ENCODE measurements around the gene PDGFA. TPM values are rescaled to one million over a fixed set of nuclear protein-coding genes. Genes with fewer than 3 reads are reported as not detected.

PDGFA gene
- total RNA-seq, 1 donor from 2014 or later, result 78.8 TPM

DNA sequence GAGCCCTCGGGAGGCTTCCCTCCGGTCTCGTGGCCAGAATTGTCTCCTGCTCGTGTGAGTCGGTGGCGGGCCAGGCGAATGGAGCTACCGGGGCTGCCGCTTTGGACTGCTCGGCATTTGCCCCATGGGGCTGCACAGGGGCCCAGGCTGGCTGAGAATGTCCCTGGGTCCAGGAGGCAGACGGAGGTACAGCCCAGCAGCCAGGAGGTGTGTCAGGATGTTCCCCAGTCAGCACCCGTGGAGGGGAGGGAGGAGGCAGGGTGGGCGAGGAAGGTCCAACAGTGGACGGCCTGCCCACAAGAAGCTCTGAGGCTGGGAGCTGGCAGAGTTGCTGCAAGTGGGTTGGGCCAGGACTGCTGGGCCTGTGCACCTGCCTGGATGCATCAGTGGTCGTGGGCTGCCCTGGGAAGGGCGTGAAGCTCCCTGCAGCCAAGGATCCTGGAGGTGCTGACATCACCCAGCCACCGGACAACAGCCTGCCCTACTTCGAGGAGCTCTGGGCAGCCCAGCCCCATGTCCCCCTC lies 46.4 kb downstream of the PDGFA start:
- TF ChIP-seq, protein P1, sequence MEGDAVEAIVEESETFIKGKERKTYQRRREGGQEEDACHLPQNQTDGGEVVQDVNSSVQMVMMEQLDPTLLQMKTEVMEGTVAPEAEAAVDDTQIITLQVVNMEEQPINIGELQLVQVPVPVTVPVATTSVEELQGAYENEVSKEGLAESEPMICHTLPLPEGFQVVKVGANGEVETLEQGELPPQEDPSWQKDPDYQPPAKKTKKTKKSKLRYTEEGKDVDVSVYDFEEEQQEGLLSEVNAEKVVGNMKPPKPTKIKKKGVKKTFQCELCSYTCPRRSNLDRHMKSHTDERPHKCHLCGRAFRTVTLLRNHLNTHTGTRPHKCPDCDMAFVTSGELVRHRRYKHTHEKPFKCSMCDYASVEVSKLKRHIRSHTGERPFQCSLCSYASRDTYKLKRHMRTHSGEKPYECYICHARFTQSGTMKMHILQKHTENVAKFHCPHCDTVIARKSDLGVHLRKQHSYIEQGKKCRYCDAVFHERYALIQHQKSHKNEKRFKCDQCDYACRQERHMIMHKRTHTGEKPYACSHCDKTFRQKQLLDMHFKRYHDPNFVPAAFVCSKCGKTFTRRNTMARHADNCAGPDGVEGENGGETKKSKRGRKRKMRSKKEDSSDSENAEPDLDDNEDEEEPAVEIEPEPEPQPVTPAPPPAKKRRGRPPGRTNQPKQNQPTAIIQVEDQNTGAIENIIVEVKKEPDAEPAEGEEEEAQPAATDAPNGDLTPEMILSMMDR (IDR thresholded peaks at IDR 0.05; ENCODE audit: unreplicated experiment), result no peak
- H3K4me1 Mint-ChIP-seq, result peaks cover 37% of the 10 kb centered on the region
- H3K27me3 Mint-ChIP-seq (ENCODE audit: low read depth), result no peaks in the 10 kb centered on the region
- no peak overlapping the region for H3K27ac Mint-ChIP-seq
- H3K36me3 Mint-ChIP-seq, result no peaks in the 10 kb centered on the region
- H3K4me3 Mint-ChIP-seq, result no peak overlapping the region
- DNase-seq (ENCODE audit: low spot score in 2 of 2, unreplicated experiment in 2 of 2), result no peak
- peaks cover 2% of the 10 kb centered on the region for H3K9me3 Mint-ChIP-seq

DNA sequence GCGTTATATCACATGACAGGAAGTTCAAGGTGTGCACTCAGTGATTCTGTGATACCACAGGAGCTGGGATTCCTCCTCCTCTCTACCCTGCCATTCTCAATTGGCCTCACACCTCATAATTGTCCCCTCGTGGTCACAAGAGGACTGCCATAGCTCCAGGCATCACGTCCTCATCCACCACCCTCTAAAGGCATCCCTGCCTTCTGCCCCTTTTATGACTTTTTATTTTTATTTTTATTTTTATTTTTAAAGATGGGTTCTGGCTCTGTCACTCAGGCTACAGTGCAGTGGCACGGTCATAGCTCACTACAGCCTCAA lies 47.0 kb downstream of the PDGFA start:
- TF ChIP-seq, protein P1 (IDR thresholded peaks at IDR 0.05; ENCODE audit: unreplicated experiment), result no peak
- no peak overlapping the region for H3K4me3 Mint-ChIP-seq
- no peaks in the 10 kb centered on the region for H3K36me3 Mint-ChIP-seq
- no peak for DNase-seq (ENCODE audit: low spot score in 2 of 2, unreplicated experiment in 2 of 2)
- peak overlapping the region; percentile 86 for H3K27ac Mint-ChIP-seq
- H3K9me3 Mint-ChIP-seq, result peaks cover 9% of the 10 kb centered on the region
- H3K4me1 Mint-ChIP-seq, result peaks cover 32% of the 10 kb centered on the region
- no peaks in the 10 kb centered on the region for H3K27me3 Mint-ChIP-seq (ENCODE audit: low read depth)

DNA sequence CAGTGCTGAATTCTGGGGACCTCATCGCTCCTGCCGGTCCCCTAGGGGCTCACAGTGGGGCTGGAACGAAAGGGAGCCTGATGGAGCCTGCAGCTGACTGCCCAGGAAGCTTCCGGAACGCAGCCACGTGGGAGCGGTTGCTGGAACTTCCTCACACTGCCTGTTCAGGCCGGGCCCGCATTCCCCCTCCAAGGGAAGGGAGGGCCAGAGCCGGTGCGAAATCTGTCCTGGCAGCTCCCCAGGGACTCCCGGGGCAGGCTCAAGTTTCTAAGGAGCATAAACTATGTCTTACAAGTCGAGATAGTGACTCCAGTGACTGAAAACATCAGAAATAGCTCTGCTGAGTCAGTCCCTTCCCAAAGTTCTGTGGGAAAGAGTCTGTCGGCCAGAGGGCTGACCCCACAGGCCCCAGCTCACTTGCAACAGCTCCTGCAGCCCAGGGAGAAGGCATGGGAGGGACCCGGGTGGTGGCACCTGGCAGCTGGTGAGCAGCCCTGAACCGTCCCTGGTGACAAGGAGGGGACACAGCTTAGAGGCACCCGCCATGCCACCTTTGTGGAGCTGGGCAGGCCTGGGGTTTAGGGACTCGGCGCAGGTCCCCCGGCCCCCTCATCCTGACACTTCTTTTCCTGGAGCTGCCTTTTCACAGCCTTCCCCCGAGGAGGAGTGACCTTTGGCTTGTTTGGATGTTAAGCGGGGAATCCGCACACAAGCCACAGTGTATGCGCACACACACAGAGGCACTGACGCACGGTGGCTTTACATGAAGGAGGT lies 47.6 kb downstream of the PDGFA start:
- Mint-ChIP-seq H3K4me1 (peaks cover 30% of the 10 kb centered on the region), H3K4me3 (no peak overlapping the region), H3K9me3 (peaks cover 12% of the 10 kb centered on the region), H3K27me3 (ENCODE audit: low read depth) (no peaks in the 10 kb centered on the region), H3K36me3 (no peaks in the 10 kb centered on the region), H3K27ac (peak overlapping the region; percentile 86)
- TF ChIP-seq, protein P1 (IDR thresholded peaks at IDR 0.05; ENCODE audit: unreplicated experiment), result no peak
- peak; percentile 67 to 77 for DNase-seq (ENCODE audit: low spot score in 2 of 2, unreplicated experiment in 2 of 2)

DNA sequence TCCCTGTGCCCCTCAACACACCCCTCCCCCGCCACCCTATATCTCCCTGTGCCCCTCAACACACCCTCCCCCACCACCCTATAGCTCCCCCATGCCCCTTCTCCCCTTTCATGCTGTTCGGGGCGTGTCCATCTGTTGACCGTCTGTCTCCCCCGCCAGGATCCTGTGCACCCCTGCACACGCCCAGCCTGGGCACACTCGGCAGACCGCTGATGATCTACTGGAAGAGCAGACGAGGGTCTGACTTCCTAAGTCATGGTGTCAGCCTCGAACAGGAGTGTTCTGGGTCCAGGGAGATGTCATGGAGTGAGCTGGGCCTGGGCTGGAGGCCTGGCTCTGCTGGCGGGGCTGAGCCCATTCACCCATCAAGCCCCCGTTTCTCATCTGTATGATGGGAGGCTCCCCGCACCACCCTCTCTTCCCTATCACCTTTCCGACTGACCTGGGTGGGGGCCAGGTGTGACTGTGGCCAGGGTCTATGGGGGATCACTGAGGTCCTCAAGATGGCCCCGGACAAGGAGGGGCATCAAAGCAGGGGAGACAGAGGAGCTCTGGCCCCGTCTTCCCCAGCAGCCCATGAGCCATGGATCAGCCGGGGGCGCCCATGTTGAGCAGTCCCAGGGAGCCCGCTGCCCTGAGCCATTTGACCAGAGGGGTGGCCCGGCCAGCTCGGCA lies 48.3 kb downstream of the PDGFA start:
- peaks cover 25% of the 10 kb centered on the region for H3K4me1 Mint-ChIP-seq
- H3K27me3 Mint-ChIP-seq (ENCODE audit: low read depth), result no peaks in the 10 kb centered on the region
- peak in 1 of 2 experiments; percentile 35 for DNase-seq (ENCODE audit: low spot score in 2 of 2, unreplicated experiment in 2 of 2)
- no peaks in the 10 kb centered on the region for H3K36me3 Mint-ChIP-seq
- TF ChIP-seq, protein P1 (IDR thresholded peaks at IDR 0.05; ENCODE audit: unreplicated experiment), result no peak
- peaks cover 12% of the 10 kb centered on the region for H3K9me3 Mint-ChIP-seq
- peak overlapping the region; percentile 86 for H3K27ac Mint-ChIP-seq
- H3K4me3 Mint-ChIP-seq, result no peak overlapping the region

- H3K9me3 Mint-ChIP-seq, result peaks cover 12% of the 10 kb centered on the region
- no peaks in the 10 kb centered on the region for H3K36me3 Mint-ChIP-seq
- H3K4me3 Mint-ChIP-seq, result no peak overlapping the region
- H3K4me1 Mint-ChIP-seq, result peaks cover 35% of the 10 kb centered on the region
- no peaks in the 10 kb centered on the region for H3K27me3 Mint-ChIP-seq (ENCODE audit: low read depth)
- H3K27ac Mint-ChIP-seq, result peak overlapping the region; percentile 45
- TF ChIP-seq, protein P1 (IDR thresholded peaks at IDR 0.05; ENCODE audit: unreplicated experiment), result no peak
- peak in 1 of 2 experiments; percentile 32 for DNase-seq (ENCODE audit: low spot score in 2 of 2, unreplicated experiment in 2 of 2)
Observed at GRCh38 chr7:469563-469961, 50.1 kb downstream of the PDGFA start.

Data from mesothelial cell of epicardium (in vitro differentiated cells).